Activated T-cell treated with anti-CD3 and anti-CD28 coated beads for 1 hour (primary cell): ENCODE measurements around the gene EMC7.
"Not testable (repeated sequence)": the region's sequence is repeated elsewhere in the genome, so short reads cannot be mapped to it uniquely, and the experiment has no call there.

Source experiments
- DNase-seq: peaks from one replicate; pipeline ENCODE4 v3.0.0-alpha.2; 2020; ENCODE audit warnings: low read depth

The EMC7 gene

DNA sequence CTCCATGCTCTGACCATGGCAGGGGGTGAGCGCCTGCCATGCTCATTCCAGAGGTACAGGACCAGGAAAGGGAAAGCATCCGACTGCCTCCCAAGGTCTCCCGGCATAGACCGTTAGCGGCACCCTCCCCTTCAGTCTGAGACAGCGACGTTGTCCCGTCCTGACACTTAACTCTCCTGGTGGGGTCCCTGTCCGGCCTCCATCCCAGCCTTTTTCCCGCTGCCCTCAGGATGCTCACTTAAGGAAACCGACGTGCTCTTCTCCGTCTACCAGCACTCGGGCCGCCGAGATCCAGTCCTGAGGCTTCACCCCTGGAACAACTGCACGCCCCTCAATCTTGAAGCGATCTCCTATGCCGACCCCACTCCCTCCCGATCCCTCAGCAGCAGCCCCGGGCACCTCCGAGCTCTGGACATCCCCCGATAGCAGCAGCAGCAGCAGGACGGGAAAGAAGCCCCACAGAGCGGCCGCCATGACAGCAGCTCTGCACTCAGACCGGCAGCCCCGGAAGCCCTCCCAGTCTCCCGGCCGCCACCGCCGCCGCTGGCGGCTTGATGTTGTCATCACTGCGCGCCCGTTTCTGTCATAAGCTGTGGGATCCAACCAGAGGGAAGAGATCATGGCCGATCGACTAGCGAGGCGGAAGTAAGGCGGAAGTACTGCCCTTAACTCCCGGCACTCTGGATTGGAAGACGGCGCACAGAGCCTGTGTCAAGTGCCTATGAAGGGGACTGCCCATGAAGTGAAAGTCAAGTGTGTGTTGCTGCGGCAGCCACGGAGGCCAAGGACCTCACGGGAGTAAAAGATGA, at the start of gene EMC7, which contains the start of gene PGBD4:
Gene EMC7, minus strand, starts transcription at position 497 of the 809 bp plus-strand sequence. Its CDS starts 23 bp downstream, at position 474.
Gene PGBD4, plus strand, starts transcription at position 718 of the 809 bp plus-strand sequence. CDS start 449 bp downstream, outside the sequence.
- DNase-seq, result peak; percentile 96

GRCh38 chr15:34147371-34148140, 45.9 kb upstream of the EMC7 start:
- DNase-seq, result no peak

- DNase-seq, result no peak
Observed at GRCh38 chr15:34133511-34133910, 31.8 kb upstream of the EMC7 start.

- no peak for DNase-seq
Observed at GRCh38 chr15:34132881-34133280, 31.2 kb upstream of the EMC7 start.

DNA sequence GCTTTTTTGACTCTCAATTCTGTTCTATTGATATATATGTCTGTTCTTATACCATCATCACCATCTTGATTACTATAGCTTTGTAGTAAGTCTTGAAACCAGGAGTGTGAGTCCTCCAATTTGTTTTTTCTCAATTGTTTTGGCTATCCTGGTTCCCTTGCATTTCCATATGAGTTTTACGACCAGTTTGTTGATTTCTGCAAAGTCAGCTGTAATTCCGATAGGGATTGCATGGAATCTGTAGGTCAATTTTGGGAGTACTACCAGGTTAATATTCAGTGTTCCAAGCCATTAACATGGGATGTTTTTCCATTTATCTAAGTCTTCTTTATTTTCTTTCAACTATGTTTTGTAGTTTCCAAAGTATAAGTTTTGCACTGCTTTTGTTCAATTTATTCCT, 27.2 kb upstream of the EMC7 start:
- DNase-seq, result no peak

DNA sequence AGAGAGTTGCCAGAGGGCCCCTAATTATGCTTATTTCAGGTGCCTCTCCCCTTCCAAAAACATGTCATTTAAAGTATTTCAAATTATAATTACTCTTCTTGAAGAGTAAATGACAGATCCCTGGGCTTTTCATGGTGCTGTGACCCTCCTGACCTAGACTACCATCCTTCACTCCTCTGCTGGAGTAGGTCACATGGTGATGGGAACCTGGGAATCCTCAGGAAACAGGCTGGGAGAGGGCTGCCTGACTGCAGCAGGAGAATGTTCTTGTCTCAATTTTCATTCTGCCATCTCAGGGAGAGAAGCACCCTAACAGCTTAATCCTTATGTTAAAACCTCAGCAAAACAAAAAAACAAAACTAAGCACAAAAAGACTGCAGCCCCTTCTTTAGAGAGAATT, 24.9 kb upstream of the EMC7 start:
- DNase-seq, result no peak

- DNase-seq, result no peak
Observed at GRCh38 chr15:34125945-34126344, 24.3 kb upstream of the EMC7 start.

GRCh38 chr15:34124651-34125050, 23.0 kb upstream of the EMC7 start:
- DNase-seq, result no peak

DNA sequence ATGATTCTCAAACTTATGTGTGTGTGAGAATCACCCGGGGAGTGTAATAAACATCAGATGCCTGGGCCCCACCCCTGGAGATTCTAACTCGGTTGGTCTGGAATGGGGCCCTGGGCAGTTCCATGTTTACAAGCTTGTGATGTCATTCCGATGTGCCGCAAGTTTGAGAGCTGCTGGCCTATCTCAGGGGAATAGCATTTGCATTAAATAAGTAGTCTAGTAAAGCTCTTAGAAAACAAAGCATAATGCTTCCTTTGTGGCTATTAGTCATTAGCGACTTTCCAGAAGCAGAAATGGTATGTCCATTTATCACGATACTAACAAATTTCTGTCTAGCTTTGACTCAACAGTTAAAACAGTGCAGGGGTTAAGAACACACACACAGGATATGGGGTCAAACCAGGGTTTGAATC, 21.1 kb upstream of the EMC7 start:
- no peak for DNase-seq

GRCh38 chr15:34121786-34122185, 20.1 kb upstream of the EMC7 start:
- DNase-seq, result not testable (repeated sequence)

DNA sequence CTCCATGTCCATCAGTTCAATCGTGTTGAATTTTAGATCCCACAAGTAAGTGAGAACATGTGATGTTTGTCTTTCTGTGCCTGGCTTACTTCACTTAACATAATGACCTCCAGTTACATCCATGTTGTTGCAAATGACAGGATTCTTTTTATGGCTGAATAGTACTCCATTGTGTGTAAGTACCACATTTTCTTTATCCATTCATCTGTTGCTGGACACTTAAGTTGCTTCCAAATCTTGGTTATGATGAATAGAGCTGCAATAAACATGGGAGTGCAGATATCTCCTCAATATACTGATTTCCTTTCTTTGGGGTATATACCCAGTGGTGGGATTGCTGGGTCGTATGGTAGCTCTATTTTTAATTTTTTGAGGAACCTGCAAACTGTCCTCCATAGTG, 18.8 kb upstream of the EMC7 start:
- DNase-seq, result not testable (repeated sequence)

DNA sequence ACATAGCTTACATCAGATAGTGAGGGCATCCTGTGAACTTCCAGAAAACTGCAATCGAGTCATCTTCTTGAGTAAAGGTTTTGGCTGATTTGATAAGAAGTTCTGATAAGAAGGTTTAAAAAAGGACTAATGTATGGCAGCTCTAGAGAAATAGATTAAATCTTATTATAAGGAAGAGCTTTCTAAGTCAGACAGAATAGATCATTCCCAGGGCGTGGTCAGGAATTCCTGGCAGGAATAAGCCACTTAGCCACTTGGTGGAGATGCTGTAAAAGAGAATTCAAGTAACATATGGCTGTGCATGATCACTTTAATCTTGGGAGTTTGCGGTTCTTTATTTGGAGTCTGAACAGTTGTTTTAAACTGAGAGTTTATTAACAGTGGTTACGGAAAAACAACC, 17.6 kb upstream of the EMC7 start:
- no peak for DNase-seq

GRCh38 chr15:34116620-34117019, 15.0 kb upstream of the EMC7 start:
- no peak for DNase-seq

- no peak for DNase-seq
Observed at GRCh38 chr15:34114739-34115138, 13.1 kb upstream of the EMC7 start.

DNA sequence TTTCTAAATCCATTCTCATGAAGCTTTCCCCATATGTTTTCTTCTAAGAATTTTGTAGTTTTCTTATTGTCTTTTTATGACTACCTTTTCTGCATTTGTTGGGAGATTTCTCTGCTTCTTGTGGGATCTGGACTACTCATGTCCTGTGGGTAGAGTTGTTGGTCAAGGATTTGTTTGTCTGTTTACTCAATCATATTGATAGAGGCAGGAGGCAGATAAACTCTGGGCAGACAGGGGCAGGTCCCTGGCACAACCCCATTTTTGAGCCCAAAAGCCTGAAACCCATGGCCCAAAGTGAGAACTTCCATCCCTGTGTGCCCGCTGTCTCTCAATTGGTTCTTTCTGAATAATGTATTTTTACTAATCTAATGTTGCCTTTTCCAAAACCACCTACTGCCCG, 12.6 kb upstream of the EMC7 start:
- DNase-seq, result no peak

DNA sequence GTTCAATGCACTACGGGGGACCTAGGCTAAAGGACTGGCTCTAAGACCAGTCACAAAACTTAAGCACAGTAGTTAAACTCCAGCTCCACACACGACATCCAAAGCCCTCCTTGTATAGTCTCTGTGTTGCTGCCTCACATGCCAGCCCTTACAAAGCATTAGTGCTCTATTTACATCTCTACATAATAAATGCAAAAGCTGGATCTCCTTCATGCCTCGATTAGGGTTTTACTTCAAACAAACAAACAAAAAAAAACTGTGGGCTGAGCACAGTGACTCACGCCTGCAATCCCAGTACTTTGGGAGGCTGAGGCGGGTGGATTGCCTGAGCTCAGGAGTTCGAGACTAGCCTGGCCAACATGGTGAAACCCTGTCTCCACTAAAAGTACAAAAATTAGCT, 9.8 kb upstream of the EMC7 start:
- no peak for DNase-seq

DNA sequence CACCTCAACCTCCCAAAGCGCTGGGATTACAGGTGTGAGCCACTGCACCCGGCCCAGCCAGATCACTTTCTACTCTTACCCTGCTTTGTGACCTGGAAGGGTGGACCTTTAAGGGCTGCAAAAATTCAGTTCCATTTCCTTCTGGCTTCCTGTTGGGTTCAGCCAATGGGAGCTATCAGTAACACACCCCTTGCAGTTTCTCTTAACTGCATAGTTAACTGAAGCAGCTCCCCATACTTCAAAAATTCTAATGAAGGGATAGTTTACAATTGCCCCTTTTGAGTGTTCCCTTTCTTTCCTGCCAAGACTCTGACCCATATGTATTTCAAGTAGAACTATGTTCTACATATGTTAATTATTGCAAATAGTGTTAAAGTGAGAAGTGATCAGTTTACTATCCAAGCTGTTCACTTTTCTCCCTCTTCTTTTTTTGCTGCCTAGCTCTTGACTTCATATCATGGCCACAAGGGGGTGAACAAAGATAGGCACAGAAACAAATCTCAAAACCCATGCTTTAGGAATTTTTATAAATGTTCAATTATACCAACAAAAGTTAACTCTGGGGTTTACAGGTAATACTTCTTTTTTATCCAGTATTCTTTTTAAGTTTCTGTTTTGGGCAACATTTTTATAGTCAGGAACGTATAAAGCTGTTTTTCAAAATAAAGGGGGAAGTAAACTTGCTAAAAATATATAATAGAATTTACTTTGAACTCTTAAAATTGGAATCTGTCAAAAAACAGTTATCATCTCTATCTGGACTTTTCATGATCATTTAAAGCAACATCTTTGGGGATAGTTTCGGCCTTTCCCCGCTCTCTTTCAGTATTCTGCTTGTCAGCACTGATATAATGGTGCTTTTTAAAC, 8.4 kb upstream of the EMC7 start:
- no peak for DNase-seq

DNA sequence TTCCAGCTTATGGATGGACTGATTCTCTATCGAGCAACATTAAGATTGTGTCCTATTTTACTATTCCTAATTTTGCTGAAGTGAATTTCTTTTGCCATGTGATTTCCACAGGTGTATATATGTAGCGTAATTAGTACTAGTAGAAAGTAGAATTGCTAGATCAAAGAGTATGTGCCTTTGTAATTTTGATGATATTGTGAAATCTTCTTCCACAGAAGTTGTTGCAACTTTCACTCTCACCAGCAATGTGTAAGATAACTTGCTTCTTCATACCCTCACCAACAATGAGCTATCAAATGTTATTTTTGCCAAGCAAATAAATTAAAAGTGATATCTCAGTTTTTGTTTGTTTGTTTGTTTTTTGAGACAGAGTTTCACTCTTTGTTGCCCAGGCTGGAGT, 5.7 kb upstream of the EMC7 start:
- no peak for DNase-seq

DNA sequence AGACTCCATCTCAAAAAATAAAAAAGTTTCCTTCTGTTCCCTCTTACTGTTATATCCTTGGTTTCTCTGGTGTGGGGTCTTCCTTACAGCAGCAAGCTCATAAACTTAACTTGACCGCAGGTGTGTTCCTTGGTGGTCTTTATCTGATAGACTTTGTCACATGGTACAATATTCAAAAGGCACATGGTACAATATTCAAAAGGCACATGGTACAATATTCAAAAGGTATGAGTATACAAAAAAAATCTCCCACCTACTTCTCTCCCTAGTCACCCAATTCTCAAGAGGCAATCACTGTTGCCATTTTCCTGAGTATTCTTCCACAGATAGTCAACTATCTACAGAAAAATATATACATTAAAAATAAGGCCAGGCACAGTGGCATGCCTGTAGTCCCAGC, 4.8 kb upstream of the EMC7 start:
- no peak for DNase-seq

- no peak for DNase-seq
Observed at GRCh38 chr15:34102175-34102925, 688 bp upstream of the EMC7 start.

GRCh38 chr15:34099914-34100313, 1.7 kb downstream of the EMC7 start:
- DNase-seq, result no peak

GRCh38 chr15:34085746-34086145, 15.9 kb downstream of the EMC7 start:
- DNase-seq, result no peak
